HG03066 (cell line): Measurements from ENCODE around the gene KDM1A.
A peak's percentile ranks its signal among the peaks of the same experiment; 100 is the strongest.
"Not testable (repeated sequence)": the region's sequence is repeated elsewhere in the genome, so short reads cannot be mapped to it uniquely, and the experiment has no call there.

Experiments used
- ATAC-seq: cut with Tn5 transposase; IDR thresholded peaks from one replicate; pipeline ENCODE4 v1.9.1; 2021; ENCODE audit warnings: low read depth; ENCODE audit not compliant: unreplicated experiment

KDM1A gene

GRCh38 chr1:23010025-23010424 lies 9.2 kb upstream of the KDM1A start:
- not testable (repeated sequence) for ATAC-seq

- no peak for ATAC-seq
These were observed 5.6 kb upstream of the KDM1A start for GRCh38 chr1:23013657-23014056.

DNA sequence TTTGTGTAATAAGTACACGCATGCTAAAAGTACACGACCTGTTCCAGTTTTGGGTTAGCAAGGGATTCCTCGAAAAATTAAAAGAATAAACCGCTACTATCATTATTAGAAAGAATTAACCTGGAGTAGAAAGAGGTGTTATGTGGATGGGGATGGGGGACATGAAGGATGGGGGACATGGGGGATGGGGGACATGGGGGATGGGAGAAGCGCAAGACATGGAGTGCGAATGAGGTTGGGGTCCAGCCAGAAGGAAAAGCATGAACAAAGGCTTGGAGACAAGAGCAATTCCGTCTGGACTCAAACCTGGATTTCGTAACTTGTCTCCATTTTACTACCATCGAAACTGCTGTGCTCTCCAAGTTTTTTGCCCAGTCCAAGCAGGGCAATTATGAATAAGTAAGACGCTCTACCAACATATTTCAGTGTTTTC lies 591 bp upstream of the KDM1A start:
- no peak for ATAC-seq

GRCh38 chr1:23019863-23020625 lies 776 bp downstream of the KDM1A start:
- ATAC-seq, result peak; percentile 9

DNA sequence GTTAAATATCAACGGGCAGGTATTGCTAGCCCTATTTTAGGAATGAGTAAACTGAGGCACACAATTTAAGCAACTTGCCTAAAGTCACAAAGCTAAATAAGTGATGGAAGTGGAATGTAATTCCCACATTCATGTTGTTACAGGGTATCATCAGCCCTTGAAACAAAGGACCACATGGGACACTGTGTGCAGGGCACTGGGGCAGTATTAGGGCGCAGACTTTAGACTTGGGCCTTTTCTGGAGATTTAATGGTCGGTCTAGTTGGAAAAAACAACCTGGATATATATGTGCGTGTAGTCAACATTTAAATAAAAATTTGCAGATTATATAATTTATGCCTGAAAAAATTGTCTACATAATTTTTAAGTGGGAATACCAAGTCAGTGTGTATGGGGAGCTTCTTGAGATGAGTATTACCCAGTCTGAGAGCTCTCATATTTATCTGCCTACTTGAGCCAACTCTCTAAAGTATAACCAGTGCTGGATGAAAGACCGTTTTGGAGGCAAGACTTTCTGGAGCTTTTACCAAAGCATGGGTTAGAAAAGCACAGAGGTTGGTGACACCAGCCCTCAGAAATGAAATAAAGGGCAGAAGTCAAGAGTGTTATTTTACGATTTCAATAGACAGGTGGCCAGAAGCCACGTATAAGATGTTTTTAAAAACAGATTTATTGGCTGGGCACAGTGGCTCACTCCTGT lies 1.6 kb downstream of the KDM1A start:
- no peak for ATAC-seq

- no peak for ATAC-seq
These were observed 2.6 kb downstream of the KDM1A start for GRCh38 chr1:23021834-23022233.

DNA sequence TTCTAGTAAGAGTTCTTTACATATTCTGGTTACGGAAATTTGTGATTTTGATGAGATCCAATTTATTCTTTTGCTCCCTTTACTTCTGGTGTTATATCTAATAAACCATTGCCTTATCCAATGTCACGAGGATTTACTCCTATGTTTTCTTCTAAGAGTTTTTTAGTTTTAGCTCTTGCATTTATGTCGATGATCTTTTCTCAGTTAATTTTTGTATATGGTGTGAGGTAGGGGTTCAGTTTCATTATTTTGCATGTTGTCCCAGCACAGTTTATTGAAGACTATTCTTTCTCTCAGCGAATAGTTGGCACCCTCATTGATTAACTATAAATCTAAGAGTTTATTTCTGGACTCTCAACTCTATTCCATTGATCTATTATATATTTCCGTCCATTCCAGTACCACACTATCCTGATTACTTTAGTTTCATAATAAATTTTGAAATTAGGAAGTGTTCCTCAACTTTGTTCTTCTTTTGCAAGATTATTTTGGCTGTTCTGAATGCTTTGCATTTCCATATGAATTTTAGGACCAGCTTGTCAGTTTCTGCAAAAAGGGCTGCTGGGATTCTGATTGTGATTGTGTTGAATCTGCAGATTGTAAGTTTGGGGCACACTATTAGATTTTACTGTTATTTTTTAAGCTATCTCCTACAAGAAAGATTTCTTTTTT lies 4.0 kb downstream of the KDM1A start:
- ATAC-seq, result no peak

DNA sequence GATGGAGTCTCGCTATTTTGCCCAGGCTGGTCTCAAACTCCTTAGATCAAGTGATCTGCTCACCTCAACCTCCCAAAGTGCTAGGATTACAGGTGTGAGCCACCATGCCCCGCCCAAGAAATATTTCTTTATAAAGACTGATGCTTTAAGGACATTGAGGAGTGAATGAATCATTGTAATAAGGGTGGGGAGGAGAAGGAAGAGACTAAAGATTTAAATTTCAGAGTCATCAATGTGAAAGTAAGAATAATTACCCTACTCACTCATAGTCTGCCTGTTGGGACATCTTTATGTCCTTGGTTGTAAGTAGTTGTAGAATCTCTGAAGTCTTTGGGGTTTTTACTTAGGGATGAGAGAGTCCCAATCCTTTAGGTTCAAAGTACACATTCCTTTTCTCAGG lies 7.3 kb downstream of the KDM1A start:
- no peak for ATAC-seq

DNA sequence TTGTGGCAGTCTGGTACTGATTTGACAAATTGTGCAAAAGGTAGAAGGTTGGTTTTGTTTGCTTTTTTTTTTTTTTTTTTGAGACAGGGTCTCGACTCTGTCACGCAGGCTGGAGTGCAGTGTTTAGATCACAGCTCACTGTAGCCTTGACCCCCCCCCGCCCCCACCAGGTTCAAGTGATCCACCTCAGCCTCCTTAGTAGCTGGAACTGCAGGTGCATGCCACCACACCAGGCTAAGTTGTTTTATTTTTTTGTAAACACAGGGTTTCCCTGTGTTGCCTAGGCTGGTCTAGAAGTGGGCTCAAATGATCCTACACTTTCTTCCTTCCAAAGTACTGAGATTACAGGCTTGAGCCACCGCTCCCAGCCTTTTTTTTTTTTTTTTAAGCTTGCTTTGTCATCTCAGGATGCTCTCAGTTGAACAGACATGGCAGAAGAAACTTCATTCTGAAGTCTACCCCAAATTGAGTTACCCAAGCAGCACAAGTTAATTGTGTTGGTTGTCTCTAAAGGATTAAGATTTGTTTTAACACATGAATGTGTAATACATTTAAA lies 8.2 kb downstream of the KDM1A start:
- ATAC-seq, result no peak

DNA sequence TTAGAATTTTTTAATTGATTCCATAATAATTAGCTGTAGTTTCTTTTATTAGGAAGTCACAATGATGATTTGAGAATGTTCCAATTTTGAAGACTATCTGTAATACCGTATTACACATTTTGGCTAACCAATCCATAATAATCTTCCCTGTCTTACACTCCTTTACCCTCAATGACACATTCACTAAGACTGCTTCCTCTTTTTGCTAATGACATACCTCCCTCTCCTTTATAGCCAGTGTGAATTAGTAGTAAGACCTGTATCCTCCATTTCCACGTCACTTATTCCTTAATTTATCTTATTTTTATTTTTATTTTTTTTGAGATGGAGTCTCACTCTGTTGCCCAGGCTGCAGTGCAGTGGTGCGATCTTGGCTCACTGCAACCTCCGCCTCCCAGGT lies 10.1 kb downstream of the KDM1A start:
- ATAC-seq, result no peak

DNA sequence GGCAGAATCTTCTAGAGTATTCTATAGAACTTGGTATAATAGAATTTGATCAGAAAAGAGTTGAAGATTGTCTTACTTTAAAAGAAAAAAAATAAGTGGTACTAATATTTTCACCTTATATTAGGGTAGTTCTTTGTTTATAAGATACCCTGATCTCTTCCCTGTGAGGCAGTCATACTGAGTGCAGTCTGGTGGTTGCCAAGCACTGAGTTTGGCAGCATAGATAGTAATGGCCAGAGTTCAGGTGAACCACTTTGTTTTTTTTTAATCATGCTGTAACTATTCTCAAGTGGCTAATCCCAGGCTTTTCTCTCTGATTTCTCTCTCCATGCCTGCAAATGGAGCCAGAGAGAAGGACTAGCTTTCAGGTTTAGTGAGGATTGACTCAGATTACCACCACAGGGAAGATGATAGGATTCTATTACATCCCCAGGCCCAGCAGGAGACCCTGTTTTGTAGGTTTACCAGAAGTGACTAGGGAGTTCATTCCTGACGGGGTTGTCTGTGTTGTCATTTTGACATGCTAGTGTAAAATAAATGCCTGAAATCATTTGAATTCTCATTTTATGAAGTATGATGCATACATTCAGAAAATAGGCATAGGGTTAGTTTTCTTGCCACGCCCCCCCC lies 16.7 kb downstream of the KDM1A start:
- ATAC-seq, result no peak

DNA sequence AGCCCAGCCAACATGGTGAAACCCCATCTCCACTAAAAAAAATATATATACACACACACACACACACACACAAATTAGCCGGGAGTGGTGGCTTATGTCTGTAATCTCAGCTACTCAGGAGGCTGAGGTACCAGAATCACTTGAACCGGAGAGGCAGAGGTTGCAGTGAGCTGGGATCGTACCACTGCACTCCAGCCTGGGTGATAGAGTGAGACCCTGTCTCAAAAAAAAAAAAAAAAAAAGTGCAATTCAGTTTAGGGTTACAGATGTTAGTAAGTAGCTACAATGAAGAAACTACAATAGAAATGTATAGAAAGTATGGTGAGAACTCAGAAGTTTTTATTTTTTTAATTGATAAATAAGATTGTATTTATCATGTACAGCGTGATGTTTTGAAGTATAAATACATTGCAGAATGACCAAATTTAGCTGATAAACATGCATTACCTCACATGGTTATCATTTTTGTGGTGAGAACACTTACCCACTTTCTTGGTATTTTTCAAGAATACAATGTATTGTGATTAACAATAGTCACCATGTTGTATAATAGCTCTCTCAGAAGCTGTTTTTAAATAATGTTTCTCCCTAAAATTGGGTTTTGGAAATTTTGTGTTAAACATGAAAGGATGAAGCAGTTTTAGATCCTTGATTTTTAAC lies 17.9 kb downstream of the KDM1A start:
- ATAC-seq, result no peak

- ATAC-seq, result no peak
These were observed 20.1 kb downstream of the KDM1A start for GRCh38 chr1:23039308-23039826.

- ATAC-seq, result no peak
These were observed 21.2 kb downstream of the KDM1A start for GRCh38 chr1:23040509-23040908.

DNA sequence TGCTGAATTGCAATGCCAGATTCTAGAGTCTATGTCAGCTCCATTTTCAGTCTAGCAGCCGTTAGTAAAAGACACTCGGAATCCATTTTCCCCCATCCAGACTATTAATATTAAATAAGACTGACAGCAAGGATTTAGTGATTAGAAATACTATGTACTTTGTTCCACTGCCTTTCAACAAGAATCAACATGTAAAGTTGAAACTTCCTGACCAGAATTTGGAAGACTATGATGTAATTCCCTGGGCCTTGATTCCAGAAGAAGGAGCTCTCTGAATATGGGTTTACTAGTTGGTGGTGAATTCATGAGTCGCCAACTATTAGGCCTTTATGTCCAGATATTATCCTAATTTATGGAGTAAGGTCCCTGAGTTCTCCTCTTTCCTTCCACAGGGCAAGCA lies 24.8 kb downstream of the KDM1A start:
- ATAC-seq, result no peak

DNA sequence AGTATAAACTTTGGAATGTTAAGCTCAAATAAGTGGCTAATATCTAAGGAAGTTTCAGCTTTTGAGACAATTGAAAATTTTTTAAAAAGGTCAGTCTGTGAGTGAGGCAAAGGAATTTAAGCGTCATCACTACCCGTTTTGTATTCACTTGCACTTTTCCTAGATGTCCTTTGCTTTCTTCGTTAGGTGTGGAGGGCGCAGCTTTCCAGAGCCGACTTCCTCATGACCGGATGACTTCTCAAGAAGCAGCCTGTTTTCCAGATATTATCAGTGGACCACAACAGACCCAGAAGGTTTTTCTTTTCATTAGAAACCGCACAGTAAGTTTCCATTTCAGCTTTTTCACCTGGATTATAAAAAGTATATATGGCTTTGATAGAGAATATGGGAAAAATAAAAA lies 30.9 kb downstream of the KDM1A start:
- ATAC-seq, result no peak

DNA sequence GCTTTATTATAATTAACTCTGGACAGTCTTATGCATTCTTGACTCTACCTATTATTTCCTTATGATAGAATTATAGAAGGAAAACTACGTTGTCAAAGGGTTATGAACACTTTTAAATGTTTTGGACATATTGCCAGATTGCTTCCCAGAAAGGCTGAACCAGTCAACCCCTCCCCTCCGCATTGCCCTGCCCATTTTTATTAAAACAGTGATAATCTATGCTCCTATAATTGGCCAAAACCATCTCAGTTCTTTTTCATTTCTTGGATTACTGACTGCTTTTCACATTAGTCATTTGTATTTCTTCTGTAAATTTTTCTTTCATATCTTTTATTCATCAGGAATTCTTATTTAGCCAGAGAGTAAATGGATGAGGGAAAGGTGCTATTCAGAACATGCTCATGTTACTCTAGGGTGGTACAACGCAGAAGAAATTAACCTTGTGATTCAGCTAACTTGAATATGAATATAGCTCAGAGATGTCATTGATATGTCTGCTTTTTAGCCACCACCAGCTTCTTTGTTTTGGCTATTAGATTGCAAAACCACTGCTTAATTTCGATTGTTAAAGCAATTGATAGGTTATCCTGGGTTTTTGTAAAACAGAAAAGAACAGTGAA lies 32.1 kb downstream of the KDM1A start:
- no peak for ATAC-seq

DNA sequence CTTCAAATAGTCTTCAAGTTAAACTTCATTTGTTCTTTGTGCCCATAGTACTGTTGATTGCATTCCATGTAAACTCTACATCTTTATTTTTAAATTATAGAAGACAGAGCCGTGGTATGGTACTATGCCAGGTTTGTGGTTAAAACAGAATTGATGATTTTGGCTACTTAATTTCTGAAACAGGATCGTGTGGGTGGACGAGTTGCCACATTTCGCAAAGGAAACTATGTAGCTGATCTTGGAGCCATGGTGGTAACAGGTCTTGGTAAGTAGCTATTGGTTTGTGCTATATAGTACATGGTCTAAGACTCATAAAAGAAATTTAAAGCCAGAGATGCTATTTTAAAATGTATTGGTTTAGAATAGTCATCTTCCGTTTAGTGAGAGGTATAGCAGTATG lies 38.0 kb downstream of the KDM1A start:
- ATAC-seq, result no peak

GRCh38 chr1:23062271-23062670 lies 43.0 kb downstream of the KDM1A start:
- no peak for ATAC-seq

DNA sequence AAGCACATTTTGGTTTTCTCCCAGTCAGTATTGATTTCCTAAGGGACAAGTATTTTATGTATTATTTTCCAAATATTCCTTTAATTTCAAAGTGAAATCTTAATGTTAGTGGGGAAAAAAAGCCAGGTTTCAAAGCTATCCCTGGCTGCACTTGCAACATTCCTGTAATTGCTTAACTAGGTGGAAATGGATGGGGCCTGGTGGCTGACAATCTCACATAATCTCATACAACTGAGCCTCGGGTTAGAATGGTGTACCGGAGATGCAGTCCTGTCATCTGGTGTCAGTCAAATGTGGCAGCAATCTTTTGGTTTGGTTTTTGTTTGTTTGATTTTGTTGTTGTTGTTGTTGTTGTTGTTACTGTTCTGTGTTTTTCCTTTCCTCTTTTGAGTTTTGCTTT lies 46.1 kb downstream of the KDM1A start:
- ATAC-seq, result no peak
